CMK (cell line): ENCODE data around the gene TENT5C.

ENCODE experiments used
- DNase-seq: peaks from one replicate; pipeline ENCODE4 v3.0.0-alpha.2; 2010; ENCODE audit warnings: low read depth

The TENT5C gene

GRCh38 chr1:117573386-117574023 lies 32.3 kb upstream of the TENT5C start:
- no peak for DNase-seq

- DNase-seq = no peak
Observed at GRCh38 chr1:117574161-117574835, 31.6 kb upstream of the TENT5C start.

GRCh38 chr1:117575586-117576225 lies 30.1 kb upstream of the TENT5C start:
- DNase-seq = no peak

- DNase-seq = no peak
Observed at GRCh38 chr1:117576236-117576635, 29.6 kb upstream of the TENT5C start.

GRCh38 chr1:117577191-117577885 lies 28.5 kb upstream of the TENT5C start:
- no peak for DNase-seq

- no peak for DNase-seq
Observed at GRCh38 chr1:117578466-117578865, 27.4 kb upstream of the TENT5C start.

- DNase-seq = no peak
Observed at GRCh38 chr1:117579221-117579906, 26.5 kb upstream of the TENT5C start.

- DNase-seq = no peak
Observed at GRCh38 chr1:117580436-117580835, 25.4 kb upstream of the TENT5C start.

- no peak for DNase-seq
Observed at GRCh38 chr1:117580882-117581281, 25.0 kb upstream of the TENT5C start.

- no peak for DNase-seq
Observed at GRCh38 chr1:117581391-117581943, 24.4 kb upstream of the TENT5C start.

- no peak for DNase-seq
Observed at GRCh38 chr1:117582451-117582850, 23.4 kb upstream of the TENT5C start.

GRCh38 chr1:117583247-117583646 lies 22.6 kb upstream of the TENT5C start:
- DNase-seq = no peak

GRCh38 chr1:117584181-117584580 lies 21.7 kb upstream of the TENT5C start:
- no peak for DNase-seq

GRCh38 chr1:117585086-117585485 lies 20.8 kb upstream of the TENT5C start:
- DNase-seq = no peak

- no peak for DNase-seq
Observed at GRCh38 chr1:117586337-117586736, 19.5 kb upstream of the TENT5C start.

- DNase-seq = no peak
Observed at GRCh38 chr1:117586747-117587498, 18.9 kb upstream of the TENT5C start.

- DNase-seq = no peak
Observed at GRCh38 chr1:117587499-117588356, 18.1 kb upstream of the TENT5C start.

GRCh38 chr1:117589544-117589943 lies 16.3 kb upstream of the TENT5C start:
- DNase-seq = no peak

GRCh38 chr1:117590273-117590925 lies 15.4 kb upstream of the TENT5C start:
- DNase-seq = no peak

GRCh38 chr1:117591252-117591651 lies 14.6 kb upstream of the TENT5C start:
- no peak for DNase-seq
